Measurements from ENCODE around the gene PTGFRN. TPM values are rescaled to one million over a fixed set of nuclear protein-coding genes. Genes with fewer than 3 reads are reported as not detected.

The PTGFRN gene
- total and polyA plus RNA-seq, 2 of the 8 experiments (the other 6 are each of a cell fraction or from before 2014, with no cell fraction given) = 13.0 to 32.6 TPM

- TF ChIP-seq RXRA (IDR thresholded peaks at IDR 0.05; ENCODE audit: insufficient read depth, low read depth, low read length) = no peak
- peak; percentile 19 to 38; a peak in 3 of 4 replicates for TF ChIP-seq RAD21 (IDR thresholded peaks at IDR 0.05 in 1 of 2, conservative IDR thresholded peaks at IDR 0.05 in 1 of 2; ENCODE audit: low read depth in 2 of 2, low read length in 2 of 2)
- H3K27ac ChIP-seq (ENCODE audit: low read depth, low read length) = 0 out of 2 replicates have a peak overlapping the region, but pooled peaks have one; percentile 7
- no peaks in the 10 kb centered on the region for H3K23me2 ChIP-seq (ENCODE audit: low read depth, low read length)
- H3K79me2 ChIP-seq (ENCODE audit: control insufficient read depth in 1 of 2, insufficient read depth in 2 of 2, low read length in 2 of 2) = peaks cover 11 to 79% of the 10 kb centered on the region in 2 experiments
- H2AFZ ChIP-seq (ENCODE audit: low read length) = no peak overlapping the region
- H2BK5ac ChIP-seq (ENCODE audit: low read depth, low read length) = no peak overlapping the region
- no peak overlapping the region for H4K8ac ChIP-seq (ENCODE audit: extremely low read depth, insufficient read depth, low read length)
- peaks cover 22% of the 10 kb centered on the region for H3K79me1 ChIP-seq (ENCODE audit: low read depth, low read length)
- H3K56ac ChIP-seq (replicated peaks; ENCODE audit: insufficient read length, low read depth, low read length) = no peak overlapping the region
- H2BK15ac ChIP-seq (ENCODE audit: low read length) = no peak overlapping the region; the same call in 1 of the 2 replicates
- H2BK120ac ChIP-seq (replicated peaks; ENCODE audit: low read depth, low read length) = no peak overlapping the region
- H3K18ac ChIP-seq (ENCODE audit: extremely low read depth, low read length) = no peak overlapping the region
- H2BK12ac ChIP-seq (ENCODE audit: low read depth, low read length) = no peak overlapping the region
- H3K4me3 ChIP-seq (ENCODE audit: extremely low read depth in 1 of 4, insufficient read depth in 2 of 4, low read depth in 3 of 4, low read length in 4 of 4) = no peak overlapping the region
- H4K20me1 ChIP-seq (replicated peaks in 1 of 2; ENCODE audit: control insufficient read depth in 1 of 2, insufficient read depth in 2 of 2, low read length in 2 of 2) = peaks cover 0 to 5% of the 10 kb centered on the region in 2 experiments
- no peak overlapping the region for H4K91ac ChIP-seq (replicated peaks; ENCODE audit: insufficient read length, low read length)
- no peaks in the 10 kb centered on the region for H3K27me3 ChIP-seq (replicated peaks in 1 of 4; ENCODE audit: control insufficient read depth in 3 of 4, extremely low read depth in 1 of 4, insufficient read depth in 3 of 4, low read length in 3 of 4)
- H3K14ac ChIP-seq (ENCODE audit: insufficient read length) = no peak overlapping the region
- H3K9me3 ChIP-seq (ENCODE audit: insufficient read depth in 2 of 2, low read depth in 1 of 2, low read length in 1 of 2) = no peaks in the 10 kb centered on the region
- ChIA-PET CTCF (ENCODE audit: partially characterized antibody) (interaction anchor here (0.6 to 0.7 kb wide), 2 partner anchors 10 to 40 kb away, joined by 3 read pairs; no protein-coding TSS in a partner anchor), POLR2A (ENCODE audit: partially characterized antibody) (interaction anchor here (0.9 kb wide), 1 partner anchor 8 kb away, joined by 3 read pairs; no protein-coding TSS in a partner anchor)
- FAIRE-seq (no peak), DNase-seq (ENCODE audit: low read depth in 1 of 2, low spot score in 2 of 2) (no peak)
- peaks cover 0 to 4% (median 0%) of the 10 kb centered on the region in 4 experiments; a peak in 2 of 7 replicates for H3K4me1 ChIP-seq (replicated peaks in 1 of 4; ENCODE audit: control insufficient read depth in 3 of 4, insufficient read depth in 4 of 4, low read length in 3 of 4)
- H3K4ac ChIP-seq (replicated peaks; ENCODE audit: insufficient read length, low read depth, low read length) = no peak overlapping the region
- no peak overlapping the region for H3K23ac ChIP-seq (ENCODE audit: insufficient read length)
- H2AK5ac ChIP-seq (ENCODE audit: low read depth, low read length) = no peak overlapping the region
- 100% methylated on average over 2 of the region's 2 CpGs; no CpG with 5 or more reads in 1 of the 2 experiments for WGBS, 2 experiments (ENCODE audit: extremely low coverage in 1 of 2, insufficient coverage in 1 of 2, insufficient read length in 1 of 2, insufficient replicate concordance in 2 of 2, low coverage in 1 of 2, low lambda C conversion rate in 2 of 2, missing lambda C conversion rate in 1 of 2)
- H3K4me2 ChIP-seq (ENCODE audit: insufficient read depth in 1 of 2, low read depth in 2 of 2, low read length in 2 of 2) = no peak overlapping the region
- H3K36me3 ChIP-seq (ENCODE audit: control insufficient read depth in 2 of 4, insufficient read depth in 4 of 4, low read length in 3 of 4) = no peaks in the 10 kb centered on the region
- H3K9ac ChIP-seq (replicated peaks in 1 of 4; ENCODE audit: extremely low read depth in 1 of 4, low read depth in 3 of 4, low read length in 3 of 4) = no peak overlapping the region
- H2BK20ac ChIP-seq (ENCODE audit: low read length) = no peak overlapping the region
- no peak overlapping the region for H4K5ac ChIP-seq (ENCODE audit: insufficient read length, low read depth, low read length)
Observed at GRCh38 chr1:116919802-116920201, 10.1 kb downstream of the PTGFRN start.

Measured in H1 (cell line).